Hematopoietic multipotent progenitor cell treated with erythropoietin and hydrocortisone succinate and interleukin-3 and kit ligand, for 8 days (in vitro differentiated cells): ENCODE data around the gene TNIK.
"Not testable (repeated sequence)": the region's sequence is repeated elsewhere in the genome, so short reads cannot be mapped to it uniquely, and the experiment has no call there.

Experiments used
- DNase-seq: peaks from one replicate; pipeline ENCODE4 v3.0.0-alpha.2; 2015

The TNIK gene

GRCh38 chr3:171248426-171249111 is 211.6 kb downstream of the TNIK start:
- DNase-seq = no peak

GRCh38 chr3:171245796-171246765 is 214.1 kb downstream of the TNIK start:
- no peak for DNase-seq

- no peak for DNase-seq
These were observed 217.3 kb downstream of the TNIK start for GRCh38 chr3:171242951-171243350.

GRCh38 chr3:171242170-171242569 is 218.0 kb downstream of the TNIK start:
- DNase-seq = no peak

- not testable (repeated sequence) for DNase-seq
These were observed 218.6 kb downstream of the TNIK start for GRCh38 chr3:171241655-171242054.

- no peak for DNase-seq
These were observed 219.7 kb downstream of the TNIK start for GRCh38 chr3:171240504-171240835.

- DNase-seq = no peak
These were observed 220.3 kb downstream of the TNIK start for GRCh38 chr3:171239757-171240503.

GRCh38 chr3:171237009-171237385 is 223.2 kb downstream of the TNIK start:
- DNase-seq = no peak

GRCh38 chr3:171236265-171237008 is 223.8 kb downstream of the TNIK start:
- no peak for DNase-seq

GRCh38 chr3:171234298-171235010 is 225.8 kb downstream of the TNIK start:
- no peak for DNase-seq

GRCh38 chr3:171231361-171231760 is 228.8 kb downstream of the TNIK start:
- no peak for DNase-seq

GRCh38 chr3:171230865-171231264 is 229.3 kb downstream of the TNIK start:
- peak; percentile 62 for DNase-seq

GRCh38 chr3:171229173-171229572 is 231.0 kb downstream of the TNIK start:
- DNase-seq = no peak

- no peak for DNase-seq
These were observed 232.0 kb downstream of the TNIK start for GRCh38 chr3:171228240-171228639.

- DNase-seq = no peak
These were observed 232.4 kb downstream of the TNIK start for GRCh38 chr3:171227828-171228227.

- no peak for DNase-seq
These were observed 232.8 kb downstream of the TNIK start for GRCh38 chr3:171227359-171227758.

GRCh38 chr3:171226794-171227193 is 233.4 kb downstream of the TNIK start:
- no peak for DNase-seq

- no peak for DNase-seq
These were observed 234.5 kb downstream of the TNIK start for GRCh38 chr3:171225708-171226107.

- DNase-seq = no peak
These were observed 235.0 kb downstream of the TNIK start for GRCh38 chr3:171225165-171225564.

GRCh38 chr3:171223396-171223795 is 236.8 kb downstream of the TNIK start:
- DNase-seq = no peak

- no peak for DNase-seq
These were observed 237.2 kb downstream of the TNIK start for GRCh38 chr3:171222995-171223394.

- DNase-seq = no peak
These were observed 238.6 kb downstream of the TNIK start for GRCh38 chr3:171221597-171221996.
